UCSD-AML1 (cell line): ENCODE results near the gene VAV2.

Experiments used
- DNase-seq: peaks from one replicate; lab custom pipeline; 2025; ENCODE audit not compliant: unreplicated experiment; lab: John Stamatoyannopoulos, UW

VAV2 gene

GRCh38 chr9:133855802-133856521 is 136.2 kb downstream of the VAV2 start:
- no peak for DNase-seq

GRCh38 chr9:133855371-133855770 is 136.8 kb downstream of the VAV2 start:
- DNase-seq: no peak

DNA sequence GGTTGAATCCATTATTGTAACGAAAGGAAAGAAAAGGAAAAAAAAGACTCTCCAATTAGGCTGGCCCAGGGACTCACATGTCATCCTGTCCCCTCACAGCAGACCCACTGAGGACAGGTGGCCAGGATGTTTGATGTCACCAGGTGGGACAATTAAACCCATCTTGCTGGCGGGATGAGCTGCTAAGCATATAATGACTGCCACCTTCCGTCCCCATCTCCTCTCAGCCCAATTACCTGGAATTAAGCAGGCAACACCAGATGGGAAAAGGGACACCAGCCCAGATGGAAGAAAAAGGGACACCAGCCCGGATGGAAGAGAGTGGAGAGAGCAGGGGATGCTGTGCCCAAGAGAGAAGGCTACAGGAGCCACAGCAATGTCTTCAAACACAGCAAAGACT is 137.4 kb downstream of the VAV2 start:
- DNase-seq: no peak

- DNase-seq: no peak
These were observed 138.1 kb downstream of the VAV2 start for GRCh38 chr9:133854048-133854447.

GRCh38 chr9:133853331-133853730 is 138.8 kb downstream of the VAV2 start:
- DNase-seq: no peak

- DNase-seq: no peak
These were observed 139.7 kb downstream of the VAV2 start for GRCh38 chr9:133852431-133852830.

GRCh38 chr9:133851693-133852092 is 140.4 kb downstream of the VAV2 start:
- DNase-seq: no peak

DNA sequence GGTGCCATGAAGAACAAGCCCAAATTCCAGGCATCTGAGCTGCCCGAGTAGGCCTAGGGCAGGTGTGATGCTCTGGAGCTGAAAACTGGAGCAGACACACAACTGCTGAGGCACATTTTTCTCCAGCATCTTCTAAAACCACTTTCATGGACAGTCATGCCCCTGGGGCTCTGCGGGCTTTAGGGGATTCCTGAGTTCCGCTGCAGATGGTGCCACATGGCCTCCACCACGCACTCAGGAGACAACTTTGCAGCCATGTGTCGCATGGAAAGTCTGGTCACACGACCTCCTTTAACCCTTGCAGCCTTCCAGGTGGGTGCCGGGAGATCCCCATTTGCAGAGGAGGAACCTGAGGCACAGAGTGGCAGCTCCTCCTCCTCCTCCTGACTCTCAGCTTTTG is 141.2 kb downstream of the VAV2 start:
- no peak for DNase-seq

GRCh38 chr9:133850161-133850560 is 142.0 kb downstream of the VAV2 start:
- DNase-seq: no peak

DNA sequence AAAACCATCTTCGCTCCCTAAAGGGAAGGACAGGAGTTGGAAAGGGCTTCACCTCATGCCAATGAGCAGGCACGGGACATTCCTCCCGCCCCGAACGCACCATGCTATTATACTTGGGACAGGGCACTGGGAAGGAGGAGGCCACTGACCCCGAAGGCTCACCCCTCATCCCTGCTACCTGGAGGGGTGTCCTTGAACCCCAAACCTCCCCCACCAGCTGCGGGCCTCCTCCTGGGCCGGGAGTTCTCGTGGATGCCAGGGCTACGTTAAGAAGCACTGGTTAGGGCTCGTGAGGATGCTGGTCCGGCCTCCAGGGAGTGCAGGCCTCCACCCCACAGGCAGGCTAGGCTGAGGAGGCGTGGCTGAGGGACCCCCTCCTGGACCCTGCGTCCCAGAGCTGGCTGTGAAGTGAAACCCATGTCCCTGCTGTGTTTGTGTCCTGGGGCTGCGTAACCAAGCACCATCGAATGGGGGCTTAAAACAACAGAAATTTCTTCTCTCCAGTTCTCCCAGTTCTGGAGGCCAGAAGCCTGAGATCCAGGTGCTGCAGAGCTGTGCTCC is 142.9 kb downstream of the VAV2 start:
- DNase-seq: no peak

- no peak for DNase-seq
These were observed 143.5 kb downstream of the VAV2 start for GRCh38 chr9:133848471-133849109.

DNA sequence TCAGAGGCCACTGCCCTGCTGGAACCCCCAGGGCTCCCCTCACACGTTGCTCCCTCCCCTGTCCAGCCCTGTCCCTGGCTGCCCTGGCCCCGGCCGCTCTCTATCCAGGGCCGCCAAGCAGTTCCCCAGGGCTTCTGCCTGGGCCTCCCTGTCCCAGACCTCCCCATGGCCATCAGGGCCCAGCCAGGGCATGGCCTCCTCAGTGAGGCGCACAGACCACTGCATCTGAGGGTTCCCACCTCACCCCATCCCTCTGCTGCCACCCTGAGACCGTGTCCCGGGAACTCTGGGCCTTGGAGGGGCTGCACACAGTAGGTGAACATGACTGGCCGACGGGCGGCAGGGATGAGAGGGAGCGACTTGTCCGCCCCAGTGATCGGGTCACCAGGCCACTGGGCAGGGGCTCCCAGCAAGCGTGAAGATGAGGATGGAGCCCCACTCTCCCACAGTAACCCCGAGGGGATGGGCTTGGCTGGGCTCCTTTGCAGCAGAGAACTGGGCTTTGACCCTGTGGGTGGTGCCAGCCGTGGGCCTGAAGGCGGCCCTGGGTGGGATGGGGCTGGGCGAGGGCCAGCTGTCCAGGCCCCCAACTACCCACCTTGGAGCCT is 145.5 kb downstream of the VAV2 start:
- DNase-seq: no peak

DNA sequence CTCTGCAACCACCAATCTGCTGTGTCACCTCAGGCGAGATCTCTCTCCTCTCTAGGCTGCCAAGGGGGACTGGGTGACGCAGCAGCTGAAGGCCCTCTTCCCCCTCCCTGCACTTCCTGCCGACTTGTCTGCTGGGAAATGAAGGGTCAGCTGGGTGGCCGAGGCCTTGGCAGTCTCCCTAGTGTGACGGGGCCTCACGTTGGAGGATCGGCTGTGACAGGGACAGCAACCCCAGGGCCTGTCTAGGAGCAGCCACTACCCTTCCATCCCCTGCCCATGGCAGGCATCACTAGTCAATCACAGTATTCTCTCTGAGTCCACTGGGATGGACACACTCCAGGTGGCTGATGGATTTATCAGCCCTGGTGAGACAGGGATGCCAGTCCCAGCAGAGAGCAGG is 146.7 kb downstream of the VAV2 start:
- DNase-seq: peak; percentile 77

DNA sequence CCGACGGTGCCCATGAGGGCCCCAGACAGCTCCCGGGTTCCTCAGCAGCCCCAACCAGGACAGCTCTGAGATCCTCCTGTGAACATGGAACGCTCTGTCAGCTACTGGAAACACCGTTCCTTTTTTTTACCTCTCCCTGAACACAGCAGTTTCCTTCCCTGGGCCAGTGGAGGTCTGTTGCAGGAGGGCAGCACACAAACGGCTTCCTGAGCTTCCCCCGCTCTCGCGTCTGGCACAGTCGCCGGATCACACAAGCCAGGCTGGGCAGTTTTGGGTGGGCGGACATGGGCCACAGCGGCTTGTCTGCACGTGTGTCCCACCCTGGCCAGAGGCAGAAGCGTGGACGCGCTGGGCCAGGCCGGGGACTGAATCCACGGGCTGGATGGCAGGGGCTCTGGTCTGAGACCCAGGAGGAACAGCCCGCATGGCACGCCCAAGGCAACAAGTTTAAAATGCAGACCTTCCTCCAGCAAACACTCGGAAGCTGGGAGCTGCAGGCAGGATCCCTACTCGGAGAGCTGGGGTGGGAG is 147.2 kb downstream of the VAV2 start:
- DNase-seq: peak; percentile 70

DNA sequence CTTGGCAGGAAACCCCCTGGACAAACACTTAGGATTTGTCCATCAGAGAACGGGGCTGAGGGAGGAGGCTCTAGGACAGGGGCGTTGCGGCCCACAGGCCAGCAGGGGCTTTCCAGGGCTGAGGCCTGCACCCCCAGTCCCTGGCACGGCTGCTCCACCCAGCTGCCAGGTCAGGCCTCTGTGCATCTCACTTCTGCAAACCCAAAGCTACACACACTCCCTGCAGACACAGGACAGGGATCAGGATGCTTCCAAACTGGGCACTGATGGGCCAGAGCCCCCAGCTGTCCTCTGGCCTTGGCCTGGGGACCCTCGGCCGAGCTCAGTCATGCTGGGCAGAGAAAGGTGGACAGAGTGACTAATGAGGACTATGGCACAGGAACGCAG is 147.7 kb downstream of the VAV2 start:
- no peak for DNase-seq

DNA sequence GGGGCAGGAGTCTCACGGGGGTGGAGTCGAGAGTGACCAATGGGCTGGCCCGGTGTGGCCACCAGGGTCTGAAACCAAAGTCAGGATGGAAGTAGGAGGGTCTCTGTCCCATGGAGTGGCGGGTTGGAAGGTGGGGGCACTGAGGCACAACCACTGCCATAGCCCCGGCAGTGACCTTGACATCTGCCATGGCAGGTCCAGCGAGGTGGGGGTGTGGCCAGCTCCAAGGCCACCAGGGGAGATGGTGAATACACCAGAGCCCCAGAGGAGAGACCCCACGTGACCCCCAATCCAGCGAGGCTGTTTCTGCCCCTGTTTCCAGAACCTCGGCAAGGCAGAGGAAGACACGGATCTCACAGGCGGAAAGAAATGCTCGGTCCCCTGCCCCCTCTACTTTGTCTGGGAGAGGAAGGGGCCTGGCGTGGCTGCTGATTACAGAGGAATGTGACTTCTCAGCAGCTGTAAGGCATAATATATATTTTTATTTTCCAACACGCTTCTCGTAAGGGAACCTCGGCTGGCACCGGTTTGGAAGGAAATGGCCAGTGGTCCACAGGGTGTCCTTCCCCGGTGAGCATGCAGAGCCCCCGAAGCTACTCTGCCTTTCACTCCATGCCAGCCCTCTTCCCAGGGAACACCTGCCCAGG is 148.2 kb downstream of the VAV2 start:
- DNase-seq: no peak

DNA sequence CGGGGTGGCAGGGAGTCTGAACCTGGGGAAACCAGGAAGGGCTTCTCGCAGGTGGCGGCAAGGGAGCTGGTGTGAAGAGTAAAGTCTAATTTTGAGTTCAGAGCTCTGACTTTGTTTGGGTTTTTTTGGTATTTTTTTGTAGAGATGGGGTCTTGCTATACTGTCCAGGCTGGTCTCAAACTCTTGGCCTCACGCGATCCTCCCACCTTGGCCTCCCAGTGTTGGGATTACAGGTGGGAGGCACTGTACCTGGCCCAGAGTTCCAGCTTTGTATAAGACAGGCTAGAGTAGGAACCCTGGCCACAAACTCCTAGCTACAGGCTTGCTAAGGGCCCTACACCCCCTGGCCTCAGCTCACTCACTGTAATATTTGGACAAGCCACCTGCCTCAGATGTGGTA is 148.9 kb downstream of the VAV2 start:
- DNase-seq: no peak

DNA sequence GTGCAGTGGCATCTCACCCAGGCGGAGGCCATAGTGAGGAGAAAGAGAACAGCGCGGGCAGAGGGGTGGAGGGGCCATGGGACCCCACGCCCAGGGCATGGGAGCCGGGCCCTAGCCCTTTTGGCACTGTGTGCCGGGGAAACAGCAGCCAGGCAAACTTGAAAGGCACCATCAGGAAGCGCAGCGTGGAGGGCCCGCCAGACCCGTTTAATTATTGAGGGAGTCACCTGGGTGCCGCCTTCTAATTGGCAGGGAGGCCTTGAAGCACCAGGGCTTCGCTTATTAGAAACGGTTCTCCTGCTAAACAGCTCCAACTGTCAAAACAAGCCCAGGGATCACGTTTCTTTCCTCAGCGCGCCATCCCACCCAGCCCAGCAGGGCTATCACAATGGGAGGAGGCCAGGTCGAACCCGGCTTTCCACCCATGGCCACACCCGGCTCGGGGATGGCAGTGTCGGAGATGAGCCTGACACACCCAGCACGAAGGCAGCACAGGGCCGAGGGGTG is 149.3 kb downstream of the VAV2 start:
- no peak for DNase-seq

GRCh38 chr9:133842174-133842573 is 149.9 kb downstream of the VAV2 start:
- no peak for DNase-seq

- no peak for DNase-seq
These were observed 150.8 kb downstream of the VAV2 start for GRCh38 chr9:133841167-133841812.
